Pancreas (tissue), 10 donors: ENCODE results near the gene COG8. TPM values are rescaled to one million over a fixed set of nuclear protein-coding genes. Genes with fewer than 3 reads are reported as not detected.

Experiments
- ATAC-seq, 4 donors: fragments of 200-7000 bp; cut with Tn5 transposase; one replicate each; pipeline versions ENCODE4 v1.8.0 to v1.9.1; 2020; ENCODE audit warnings: mild to moderate bottlenecking in 4 of 4, moderate library complexity in 4 of 4
- DNase-seq, 6 donors: peaks; one replicate each; pipeline ENCODE4 v3.0.0-alpha.2; 2020
- FAIRE-seq: peaks from 2 replicates; lab custom pipeline; 2012; peaks lifted over from hg19 to GRCh38; lab: Jason Lieb, UNC
- H3K27ac ChIP-seq, 4 donors: fragments of 200-600 bp; sonication (generic); 1 replicate in 3 of 4; 2 replicates in 1 of 4; pipeline versions ENCODE4 v1.5.0 to v1.8.0; 2020
- H3K27me3 ChIP-seq, 4 donors: fragments of 200-600 bp; one replicate each; pipeline ENCODE4 v1.8.0; 2021
- H3K36me3 ChIP-seq, 3 donors: fragments of 200-600 bp; sonication (generic) in 1 of 3; one replicate each; pipeline versions ENCODE4 v1.5.0 to v1.8.0; 2020 to 2021
- H3K4me1 ChIP-seq, 3 donors: fragments of 200-600 bp; one replicate each; pipeline ENCODE4 v1.8.0; 2021
- H3K4me3 ChIP-seq, 4 donors: fragments of 200-600 bp; sonication (generic) in 2 of 4; one replicate each; pipeline versions ENCODE4 v1.5.0 to v1.8.0; 2020 to 2021
- H3K9me3 ChIP-seq, 4 donors: fragments of 200-600 bp; one replicate each; pipeline ENCODE4 v1.8.0; 2021
- CTCF ChIP-seq, 4 donors: fragments of 200-600 bp; sonication (generic) in 3 of 4; IDR thresholded peaks; one replicate each; pipeline versions ENCODE4 v1.5.0 to v1.8.0; 2021; ENCODE audit warnings: antibody characterized with exemption in 4 of 4
- WGBS, 2 donors: extraction: QIAGEN DNeasy Blood & Tissue Kit; methylation state at CpG; one replicate each; pipeline ENCODE4 v1.1.7; 2013; 5-methylcytosine and 5-hydroxymethylcytosine counted together
- intact Hi-C, 3 donors: fragments of 100-400 bp; cut with DNase I; formaldehyde crosslinking; loops; one replicate each; pipeline versions ENCODE4 v1.11.1 to v1.14.2; 2022
- polyA plus RNA-seq, 2 donors: library from polyadenylated mRNA; stranded (reverse); fragments of 200-250 nt; gene quantifications; one replicate each; pipeline ENCODE4 v1.2.3, GENCODE V29; 2013
- total RNA-seq, 6 donors: library from RNA; stranded (reverse); fragmentation: NEBNext Ultra II Directional in 4 of 6; extraction: Animal tissue kit (Norgen Biotek cat#: 25700) in 4 of 6; gene quantifications; one replicate each; pipeline versions ENCODE4 v1.2.1 to v1.2.4, GENCODE V29; 2021 to 2023
- donor health status: healthy with polysubstance abuse.
- donor health status: DM: no; HTN: no; CAD: no; lungs with moderate emphysema.
- donor health status: DM: no; HTN: no; CAD: no.
- donor health status: control.
- donor health status: control.
- donor health status: Bipolar disorder and iron deficiency.
- donor health status: DM: yes; HTN: yes; CAD: no.
- donor health status: DM: no; HTN: no; CAD: no.
- donor health status: DM: no; HTN: no; CAD: no.
- donor health status: DM: yes; HTN: yes; CAD: no.

Gene COG8
- total and polyA plus RNA-seq, 8 donors, result 16.2 to 29.0 (median 20.4) TPM

GRCh38 chr16:69277413-69277812 is 62.0 kb downstream of the COG8 start:
- WGBS, 2 donors, result 72 to 87% methylated on average over 1 of the region's 1 CpG
- no peaks in the 10 kb centered on the region for H3K27me3 ChIP-seq
- no peak for ATAC-seq
- H3K9me3 ChIP-seq, result no peaks in the 10 kb centered on the region
- no peak for FAIRE-seq
- no peak overlapping the region for H3K4me3 ChIP-seq
- peaks cover 0 to 6% (median 0%) of the 10 kb centered on the region in 3 donors for H3K4me1 ChIP-seq
- no peaks in the 10 kb centered on the region for H3K36me3 ChIP-seq
- DNase-seq, result no peak
- intact Hi-C loops, result no loop called here
- no peak overlapping the region for H3K27ac ChIP-seq
- TF ChIP-seq CTCF (IDR thresholded peaks at IDR 0.05), result no peak

Other genes starting within 250 kb of the COG8 start
- 1 to 10 TPM in 3 of 6 donors, under 1 TPM in 3; 0.69 to 3.9 (median 1.0) TPM for gene HAS3, start 233.9 kb downstream of the COG8 start, total RNA-seq
- gene HAS3, start 233.9 kb downstream of the COG8 start, polyA plus RNA-seq, result 1 to 10 TPM in 1 of 2 donors, under 1 TPM in 1; 0.87 to 1.3 TPM
- 10 to 100 TPM; 32.9 to 74.5 (median 43.7) TPM for gene CHTF8, start 207.0 kb downstream of the COG8 start, total RNA-seq
- gene CHTF8, start 207.0 kb downstream of the COG8 start, polyA plus RNA-seq, result 10 to 100 TPM; 21.7 to 40.3 TPM
- 10 to 100 TPM; 21.2 to 29.0 (median 23.1) TPM for gene UTP4, start 206.9 kb downstream of the COG8 start, total RNA-seq
- 10 to 100 TPM; 11.6 to 19.1 TPM for gene UTP4, start 206.9 kb downstream of the COG8 start, polyA plus RNA-seq
- 10 to 100 TPM in 4 of 6 donors, 1 to 10 TPM in 2; 7.4 to 18.2 (median 12.7) TPM for gene SNTB2, start 152.4 kb downstream of the COG8 start, total RNA-seq
- gene SNTB2, start 152.4 kb downstream of the COG8 start, polyA plus RNA-seq, result 1 to 10 TPM; 2.7 to 3.1 TPM
- 10 to 100 TPM; 15.6 to 21.8 (median 19.5) TPM for gene VPS4A, start 28.2 kb downstream of the COG8 start, total RNA-seq
- 10 to 100 TPM; 27.8 to 34.8 TPM for gene VPS4A, start 28.2 kb downstream of the COG8 start, polyA plus RNA-seq
- 10 to 100 TPM in 1 of 6 donors, 1 to 10 TPM in 5; 3.1 to 14.0 (median 7.7) TPM for gene PDF, start 9.0 kb downstream of the COG8 start, total RNA-seq
- gene PDF, start 9.0 kb downstream of the COG8 start, polyA plus RNA-seq, result 1 to 10 TPM; 2.2 to 4.6 TPM
- 1 to 10 TPM; 4.7 to 9.4 (median 7.1) TPM for gene NIP7, start 208 bp upstream of the COG8 start, total RNA-seq
- 1 to 10 TPM; 6.7 to 8.0 TPM for gene NIP7, start 208 bp upstream of the COG8 start, polyA plus RNA-seq
- 10 to 100 TPM; 13.7 to 94.7 (median 45.4) TPM for gene TMED6, start 12.2 kb upstream of the COG8 start, total RNA-seq
- 10 to 100 TPM in 1 of 2 donors, 1 to 10 TPM in 1; 5.2 to 45.5 TPM for gene TMED6, start 12.2 kb upstream of the COG8 start, polyA plus RNA-seq
- gene TERF2, start 46.4 kb upstream of the COG8 start, total RNA-seq, result 10 to 100 TPM; 14.9 to 21.5 (median 16.1) TPM
- gene TERF2, start 46.4 kb upstream of the COG8 start, polyA plus RNA-seq, result 10 to 100 TPM; 10.8 to 11.3 TPM
- 10 to 100 TPM; 18.1 to 38.1 (median 25.0) TPM for gene CYB5B, start 85.1 kb upstream of the COG8 start, total RNA-seq
- 10 to 100 TPM; 16.0 to 24.8 TPM for gene CYB5B, start 85.1 kb upstream of the COG8 start, polyA plus RNA-seq
- gene NFAT5, start 226.4 kb upstream of the COG8 start, total RNA-seq, result 10 to 100 TPM; 11.2 to 23.6 (median 14.1) TPM
- 1 to 10 TPM; 3.7 to 4.7 TPM for gene NFAT5, start 226.4 kb upstream of the COG8 start, polyA plus RNA-seq